Measurements from ENCODE around the gene PTAFR.
A peak's percentile ranks its signal among the peaks of the same experiment; 100 is the strongest.

The PTAFR gene

GRCh38 chr1:28176492-28177470 lies at the start of gene PTAFR:
TSS of gene PTAFR (minus strand) at chr1:28176690. CDS start at chr1:28151021, 25,669 bp downstream.
- no peak within 1 kb of the TSS for H3K4me3 ChIP-seq (ENCODE audit: low read depth, low read length)
- no peak within 1 kb of the TSS for H3K9ac ChIP-seq
- H3K4me1 ChIP-seq, result no peaks in the 10 kb centered on the region
- TF ChIP-seq CTCF (IDR thresholded peaks at IDR 0.05), result no peak
- no peak within 1 kb of the TSS for H2AFZ ChIP-seq
- no peaks in the 10 kb centered on the region for H3K27me3 ChIP-seq (ENCODE audit: control insufficient read depth, insufficient read depth, low read length)
- no peak within 1 kb of the TSS for H3K4me2 ChIP-seq (ENCODE audit: low read length)
- H3K36me3 ChIP-seq (ENCODE audit: control insufficient read depth, insufficient read depth, low read length), result no peaks in the 10 kb centered on the region
- no peaks in the 10 kb centered on the region for H3K79me2 ChIP-seq
- no peaks in the 10 kb centered on the region for H3K9me3 ChIP-seq (ENCODE audit: control insufficient read depth, low read length)
- no peak within 1 kb of the TSS for H3K27ac ChIP-seq

- no peaks in the 10 kb centered on the region for H3K9me3 ChIP-seq (ENCODE audit: control insufficient read depth, low read length)
- H2AFZ ChIP-seq, result no peak overlapping the region
- H3K4me3 ChIP-seq (ENCODE audit: low read depth, low read length), result no peak overlapping the region
- H3K9ac ChIP-seq, result no peak overlapping the region
- no peak overlapping the region for H3K4me2 ChIP-seq (ENCODE audit: low read length)
- no peak overlapping the region for H3K27ac ChIP-seq
- no peaks in the 10 kb centered on the region for H3K4me1 ChIP-seq
- H3K27me3 ChIP-seq (ENCODE audit: control insufficient read depth, insufficient read depth, low read length), result no peaks in the 10 kb centered on the region
- no peaks in the 10 kb centered on the region for H3K79me2 ChIP-seq
- H3K36me3 ChIP-seq (ENCODE audit: control insufficient read depth, insufficient read depth, low read length), result no peaks in the 10 kb centered on the region
- TF ChIP-seq CTCF (IDR thresholded peaks at IDR 0.05), result no peak
These were observed 36.8 kb upstream of the PTAFR start for GRCh38 chr1:28213315-28213714.

- no peak for TF ChIP-seq CTCF (IDR thresholded peaks at IDR 0.05)
- Histone ChIP-seq H3K36me3 (ENCODE audit: control insufficient read depth, insufficient read depth, low read length) (no peaks in the 10 kb centered on the region), H3K9ac (no peak overlapping the region), H3K27ac (no peak overlapping the region), H3K9me3 (ENCODE audit: control insufficient read depth, low read length) (no peaks in the 10 kb centered on the region), H3K27me3 (ENCODE audit: control insufficient read depth, insufficient read depth, low read length) (no peaks in the 10 kb centered on the region), H3K4me2 (ENCODE audit: low read length) (no peak overlapping the region), H3K4me3 (ENCODE audit: low read depth, low read length) (no peak overlapping the region), H3K4me1 (no peaks in the 10 kb centered on the region), H3K79me2 (no peaks in the 10 kb centered on the region), H2AFZ (no peak overlapping the region)
These were observed 33.2 kb upstream of the PTAFR start for GRCh38 chr1:28209700-28210099.

GRCh38 chr1:28208818-28209441 lies 32.4 kb upstream of the PTAFR start:
- no peaks in the 10 kb centered on the region for H3K9me3 ChIP-seq (ENCODE audit: control insufficient read depth, low read length)
- no peak overlapping the region for H3K4me2 ChIP-seq (ENCODE audit: low read length)
- no peaks in the 10 kb centered on the region for H3K79me2 ChIP-seq
- no peaks in the 10 kb centered on the region for H3K27me3 ChIP-seq (ENCODE audit: control insufficient read depth, insufficient read depth, low read length)
- H3K4me3 ChIP-seq (ENCODE audit: low read depth, low read length), result peak overlapping the region; percentile 16
- H2AFZ ChIP-seq, result no peak overlapping the region
- no peaks in the 10 kb centered on the region for H3K36me3 ChIP-seq (ENCODE audit: control insufficient read depth, insufficient read depth, low read length)
- H3K9ac ChIP-seq, result no peak overlapping the region
- no peak overlapping the region for H3K27ac ChIP-seq
- peak; percentile 45 for TF ChIP-seq CTCF (IDR thresholded peaks at IDR 0.05)
- no peaks in the 10 kb centered on the region for H3K4me1 ChIP-seq
